ENCODE data around the gene ROR2.

Gene ROR2

GRCh38 chr9:91963711-91964240, 13.7 kb upstream of the ROR2 start:
- DNase-seq (ENCODE audit: low read depth): no peak
- no peak for TF ChIP-seq CTCF (IDR thresholded peaks at IDR 0.05; ENCODE audit: low read depth, low read length, missing control alignments)
- no peak overlapping the region for H3K4me3 ChIP-seq (ENCODE audit: low read depth, low read length)

GRCh38 chr9:91960367-91960766, 10.3 kb upstream of the ROR2 start:
- DNase-seq (ENCODE audit: low read depth): no peak
- no peak overlapping the region for H3K4me3 ChIP-seq (ENCODE audit: low read depth, low read length)
- TF ChIP-seq CTCF (IDR thresholded peaks at IDR 0.05; ENCODE audit: low read depth, low read length, missing control alignments): no peak

- no peak for TF ChIP-seq CTCF (IDR thresholded peaks at IDR 0.05; ENCODE audit: low read depth, low read length, missing control alignments)
- no peak for DNase-seq (ENCODE audit: low read depth)
- H3K4me3 ChIP-seq (ENCODE audit: low read depth, low read length): no peak overlapping the region
These were observed 8.1 kb upstream of the ROR2 start for GRCh38 chr9:91958174-91958573.

- TF ChIP-seq CTCF (IDR thresholded peaks at IDR 0.05; ENCODE audit: low read depth, low read length, missing control alignments): peak; percentile 77
- no peak overlapping the region for H3K4me3 ChIP-seq (ENCODE audit: low read depth, low read length)
- no peak for DNase-seq (ENCODE audit: low read depth)
These were observed 4.9 kb upstream of the ROR2 start for GRCh38 chr9:91954841-91955471.

GRCh38 chr9:91953718-91954117, 3.7 kb upstream of the ROR2 start:
- TF ChIP-seq CTCF (IDR thresholded peaks at IDR 0.05; ENCODE audit: low read depth, low read length, missing control alignments): no peak
- DNase-seq (ENCODE audit: low read depth): no peak
- no peak overlapping the region for H3K4me3 ChIP-seq (ENCODE audit: low read depth, low read length)

GRCh38 chr9:91951944-91952520, 2.0 kb upstream of the ROR2 start:
- no peak for DNase-seq (ENCODE audit: low read depth)
- no peak overlapping the region for H3K4me3 ChIP-seq (ENCODE audit: low read depth, low read length)
- no peak for TF ChIP-seq CTCF (IDR thresholded peaks at IDR 0.05; ENCODE audit: low read depth, low read length, missing control alignments)

Data from GM12864 (cell line).